HCT116 (cell line): Measurements from ENCODE around the gene CAMKMT. TPM values are rescaled to one million over a fixed set of nuclear protein-coding genes. Genes with fewer than 3 reads are reported as not detected.

Experiments
- ATAC-seq: fragments of 200-7000 bp; cut with Tn5 transposase; 2 replicates; pipeline ENCODE4 v1.9.1; 2020; ENCODE audit warnings: mild to moderate bottlenecking, moderate library complexity
- BruUV-seq: library from RNA; stranded (reverse); fragments of 400-500 nt; replicated peaks from 2 replicates; lab custom pipeline; 2021; lab: Mats Ljungman, UMichigan
- CTCF ChIA-PET: fragments of 300-600 bp; sonication (Branson Sonifier 250); formaldehyde crosslinking; loops from one replicate; lab custom pipeline; 2021; ENCODE audit warnings: antibody characterized with exemption; lab: Charles Lee
- POLR2A ChIA-PET: fragments of 300-600, 350-600 bp; sonication (Branson Sonifier 250); formaldehyde crosslinking; loops from one replicate; lab custom pipeline; 2021; ENCODE audit warnings: antibody characterized with exemption; lab: Charles Lee
- RAD21 ChIA-PET, 2 experiments: fragments of 300-600 bp; sonication (Branson Sonifier 250); formaldehyde crosslinking; loops; one replicate each; lab custom pipeline; 2023; ENCODE audit warnings: low total read pairs in 2 of 2; ENCODE audit not compliant: uncharacterized antibody in 2 of 2, unreplicated experiment in 2 of 2, low non-redundant PET in 1 of 2; lab: Charles Lee
- DNase-seq: peaks from one replicate; pipeline ENCODE4 v3.0.0-alpha.2; 2010; ENCODE audit warnings: low read depth, low spot score
- H2AFZ ChIP-seq: fragments of 200-600 bp; shearing (Covaris generic), sonication (generic); 2 replicates; pipeline ENCODE4 v1.6.1; 2017; ENCODE audit warnings: low read depth, mixed run types, mixed read lengths, antibody characterized with exemption, low read length; ENCODE audit not compliant: poor library complexity, severe bottlenecking
- H3K27ac ChIP-seq: 2 replicates; pipeline ENCODE4 v1.5.1; 2012; ENCODE audit warnings: low read depth, low read length
- H3K27me3 ChIP-seq: fragments of 200-600 bp; sonication (generic); 2 replicates; pipeline ENCODE4 v1.6.1; 2016; ENCODE audit warnings: mixed run types, low read length, mixed read lengths; ENCODE audit not compliant: insufficient read depth
- H3K36me3 ChIP-seq, 2 experiments: fragments of 200-500 bp in 1 of 2; fragments of 200-600 bp in 1 of 2; sonication (Bioruptor generic) in 1 of 2; sonication (generic) in 1 of 2; 2 replicates each; pipeline versions ENCODE4 v1.5.1 to v1.6.1; 2014 to 2016; ENCODE audit warnings: low read length in 2 of 2, inconsistent platforms in 1 of 2, mixed read lengths in 1 of 2, mixed run types in 1 of 2; ENCODE audit not compliant: insufficient read depth in 2 of 2, control insufficient read depth in 1 of 2
- H3K4me1 ChIP-seq, 2 experiments: fragments of 200-600 bp in 1 of 2; sonication (generic) in 1 of 2; 2 replicates each; pipeline versions ENCODE4 v1.5.1 to v1.6.1; 2012 to 2017; ENCODE audit warnings: low read length in 2 of 2, inconsistent platforms in 1 of 2, mild to moderate bottlenecking in 1 of 2, mixed read lengths in 1 of 2, mixed run types in 1 of 2, moderate library complexity in 1 of 2; ENCODE audit not compliant: insufficient read depth in 2 of 2, control insufficient read depth in 1 of 2
- H3K4me2 ChIP-seq: fragments of 200-600 bp; sonication (generic); 2 replicates; pipeline ENCODE4 v1.6.1; 2017; ENCODE audit warnings: mixed run types, low read length, mixed read lengths
- H3K4me3 ChIP-seq, 2 experiments: fragments of 200-600 bp in 1 of 2; sonication (generic) in 1 of 2; replicated peaks in 1 of 2; 2 replicates each; pipeline ENCODE4 v1.5.1; 2011 to 2016; ENCODE audit warnings: low read length in 2 of 2, control low read depth in 1 of 2, low read depth in 1 of 2, mild to moderate bottlenecking in 1 of 2, mixed read lengths in 1 of 2, mixed run types in 1 of 2
- H3K79me2 ChIP-seq: fragments of 200-600 bp; sonication (generic); 2 replicates; pipeline ENCODE4 v1.6.1; 2017; ENCODE audit warnings: mild to moderate bottlenecking, mixed run types, low read length, moderate library complexity, mixed read lengths; ENCODE audit not compliant: insufficient read depth
- H3K9ac ChIP-seq: fragments of 200-600 bp; sonication (generic); 2 replicates; pipeline ENCODE4 v1.6.1; 2016; ENCODE audit warnings: low read length, mixed read lengths
- H3K9me2 ChIP-seq: fragments of 200-600 bp; sonication (generic), shearing (Covaris generic); 2 replicates; pipeline ENCODE4 v1.6.1; 2017; ENCODE audit warnings: mixed run types, mild to moderate bottlenecking, moderate library complexity; ENCODE audit not compliant: insufficient read depth
- H3K9me3 ChIP-seq, 2 experiments: fragments of 200-500 bp in 1 of 2; fragments of 200-600 bp in 1 of 2; sonication (Bioruptor generic) in 1 of 2; sonication (generic) in 1 of 2; 2 replicates each; pipeline ENCODE4 v1.6.1; 2014 to 2017; ENCODE audit warnings: low read length in 2 of 2, mixed read lengths in 2 of 2, inconsistent platforms in 1 of 2, low read depth in 1 of 2, mild to moderate bottlenecking in 1 of 2, mixed run types in 1 of 2, moderate library complexity in 1 of 2; ENCODE audit not compliant: control insufficient read depth in 1 of 2, insufficient read depth in 1 of 2
- H4K20me1 ChIP-seq: fragments of 200-600 bp; sonication (generic), shearing (Covaris generic); 2 replicates; pipeline ENCODE4 v1.6.1; 2017; ENCODE audit warnings: mixed run types, mild to moderate bottlenecking, moderate library complexity; ENCODE audit not compliant: insufficient read depth
- EZH2phosphoT487 ChIP-seq: fragments of 200-600 bp; IDR thresholded peaks from 2 replicates; pipeline ENCODE4 v1.6.1; 2018; ENCODE audit warnings: antibody characterized with exemption, borderline replicate concordance
- POLR2AphosphoS5 ChIP-seq: IDR thresholded peaks from 2 replicates; pipeline ENCODE4 v1.6.1; 2011; ENCODE audit warnings: mild to moderate bottlenecking, low read depth, low read length, moderate library complexity
- SP1 ChIP-seq: IDR thresholded peaks from 2 replicates; pipeline ENCODE4 v1.6.1; 2012; ENCODE audit warnings: low read depth
- intact Hi-C: fragments of 100-400 bp; cut with micrococcal nuclease; formaldehyde crosslinking; loops from 2 replicates; pipeline ENCODE4 v1.10.0; 2022
- total RNA-seq: library from RNA; stranded (reverse); gene quantifications from one replicate; pipeline ENCODE4 v1.2.1, GENCODE V29; 2021; ENCODE audit not compliant: unreplicated experiment
- TF ChIP-seq, protein P1 (sequence below): IDR thresholded peaks from 2 replicates; pipeline ENCODE4 v1.6.1; 2012
- TF ChIP-seq, protein P2 (sequence below), 3 experiments: fragments of 200-600 bp in 1 of 3; sonication (generic) in 1 of 3; IDR thresholded peaks in 2 of 3; conservative IDR thresholded peaks in 1 of 3; 2 replicates each; pipeline ENCODE4 v1.5.1; 2012 to 2017; ENCODE audit warnings: low read depth in 2 of 3, low read length in 2 of 3, antibody characterized with exemption in 1 of 3, borderline replicate concordance in 1 of 3, control low read depth in 1 of 3, mild to moderate bottlenecking in 1 of 3, mixed read lengths in 1 of 3, mixed run types in 1 of 3, moderate library complexity in 1 of 3; ENCODE audit not compliant: insufficient read depth in 1 of 3

CAMKMT gene
- total RNA-seq, 1 experiment from 2014 or later, result 10.6 TPM

DNA sequence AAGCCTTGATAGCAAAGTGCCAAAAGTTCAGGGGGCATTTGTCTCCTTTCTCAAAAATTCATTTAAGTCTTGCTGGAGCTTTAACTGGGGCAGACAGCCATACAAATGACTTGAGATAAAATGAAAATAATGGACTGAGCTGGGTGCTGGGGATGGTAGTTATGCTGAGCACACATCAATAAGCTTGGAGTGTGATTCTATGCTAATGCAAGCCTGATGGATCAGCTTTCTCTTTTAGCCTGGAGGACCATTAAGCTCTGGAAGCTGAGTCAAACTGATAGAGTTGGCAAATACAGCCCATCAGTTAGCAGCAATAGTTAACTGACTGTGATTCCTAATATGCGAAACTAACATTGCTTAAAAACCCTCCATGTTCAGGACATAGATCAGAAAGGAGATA is 98.0 kb downstream of the CAMKMT start:
- DNase-seq (no peak), ATAC-seq (no peak)
- no peaks in the 10 kb centered on the region for H3K36me3 ChIP-seq
- no peaks in the 10 kb centered on the region for H3K9me3 ChIP-seq
- ChIA-PET RAD21 (no interaction called here), POLR2A (no interaction called here), CTCF (interaction anchor here (2.4 kb wide), 1 partner anchor 20 kb away, joined by 11 read pairs; no protein-coding TSS in a partner anchor)
- no peak overlapping the region for H3K27ac ChIP-seq
- intact Hi-C loops, result no loop called here
- no peak overlapping the region for H3K9ac ChIP-seq
- H3K4me2 ChIP-seq, result no peak overlapping the region
- H4K20me1 ChIP-seq, result no peaks in the 10 kb centered on the region
- no peaks in the 10 kb centered on the region for H3K9me2 ChIP-seq
- no peak overlapping the region for H3K4me3 ChIP-seq
- no peaks in the 10 kb centered on the region for H3K79me2 ChIP-seq
- no TSS peak for BruUV-seq
- TF ChIP-seq, protein P1, sequence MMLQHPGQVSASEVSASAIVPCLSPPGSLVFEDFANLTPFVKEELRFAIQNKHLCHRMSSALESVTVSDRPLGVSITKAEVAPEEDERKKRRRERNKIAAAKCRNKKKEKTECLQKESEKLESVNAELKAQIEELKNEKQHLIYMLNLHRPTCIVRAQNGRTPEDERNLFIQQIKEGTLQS, result no peak
- TF ChIP-seq, protein P2, sequence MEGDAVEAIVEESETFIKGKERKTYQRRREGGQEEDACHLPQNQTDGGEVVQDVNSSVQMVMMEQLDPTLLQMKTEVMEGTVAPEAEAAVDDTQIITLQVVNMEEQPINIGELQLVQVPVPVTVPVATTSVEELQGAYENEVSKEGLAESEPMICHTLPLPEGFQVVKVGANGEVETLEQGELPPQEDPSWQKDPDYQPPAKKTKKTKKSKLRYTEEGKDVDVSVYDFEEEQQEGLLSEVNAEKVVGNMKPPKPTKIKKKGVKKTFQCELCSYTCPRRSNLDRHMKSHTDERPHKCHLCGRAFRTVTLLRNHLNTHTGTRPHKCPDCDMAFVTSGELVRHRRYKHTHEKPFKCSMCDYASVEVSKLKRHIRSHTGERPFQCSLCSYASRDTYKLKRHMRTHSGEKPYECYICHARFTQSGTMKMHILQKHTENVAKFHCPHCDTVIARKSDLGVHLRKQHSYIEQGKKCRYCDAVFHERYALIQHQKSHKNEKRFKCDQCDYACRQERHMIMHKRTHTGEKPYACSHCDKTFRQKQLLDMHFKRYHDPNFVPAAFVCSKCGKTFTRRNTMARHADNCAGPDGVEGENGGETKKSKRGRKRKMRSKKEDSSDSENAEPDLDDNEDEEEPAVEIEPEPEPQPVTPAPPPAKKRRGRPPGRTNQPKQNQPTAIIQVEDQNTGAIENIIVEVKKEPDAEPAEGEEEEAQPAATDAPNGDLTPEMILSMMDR (IDR thresholded peaks at IDR 0.05 in 2 of 3, conservative IDR thresholded peaks at IDR 0.05 in 1 of 3; ENCODE audit: borderline replicate concordance in 1 of 3, insufficient read depth in 1 of 3, low read depth in 2 of 3, low read length in 2 of 3), result no peak
- TF ChIP-seq POLR2AphosphoS5 (no peak), EZH2phosphoT487 (no peak), SP1 (no peak)
- H3K4me1 ChIP-seq, result no peaks in the 10 kb centered on the region
- H2AFZ ChIP-seq, result no peak overlapping the region
- H3K27me3 ChIP-seq, result no peaks in the 10 kb centered on the region
